ENCODE data around the gene POLH. TPM values are rescaled to one million over a fixed set of nuclear protein-coding genes. Genes with fewer than 3 reads are reported as not detected.
A peak's percentile ranks its signal among the peaks of the same experiment; 100 is the strongest.
"Not testable (repeated sequence)": the region's sequence is repeated elsewhere in the genome, so short reads cannot be mapped to it uniquely, and the experiment has no call there.

Gene POLH
- 10 to 100 TPM; 63.3 to 68.6 TPM for total RNA-seq

- DNase-seq = peak; percentile 92
- peak within 1 kb of the TSS; percentile 87 for H3K27ac Mint-ChIP-seq
- intact Hi-C loops (cut with micrococcal nuclease) = loop anchor here (2.0 to 10.0 kb wide), 6 partner anchors 53 to 801 kb away; partner anchors contain the start of genes ABCC10, GTPBP2, POLR1C and SRF
- no peaks in the 10 kb centered on the region for H3K9me3 Mint-ChIP-seq
- peaks cover 48% of the 10 kb centered on the region for H3K4me1 Mint-ChIP-seq (ENCODE audit: low read depth)
- peaks cover 41% of the 10 kb centered on the region for H3K36me3 Mint-ChIP-seq (ENCODE audit: low read depth)
- H3K27me3 Mint-ChIP-seq (ENCODE audit: low read depth) = no peaks in the 10 kb centered on the region
- CTCF ChIA-PET = interaction anchor here (0.6 to 1.3 kb wide), 3 partner anchors 33 to 680 kb away, joined by 3 to 6 read pairs (median 3); no protein-coding TSS in a partner anchor
- peak within 1 kb of the TSS; percentile 93 for H3K4me3 Mint-ChIP-seq
Observed at GRCh38 chr6:43575772-43576551, at the start of gene POLH, which contains the start of gene XPO5. POLH (plus strand) TSS chr6:43576185; CDS start chr6:43582320, 6,135 bp downstream. XPO5 (minus strand) TSS chr6:43576038; CDS start chr6:43575864, 174 bp downstream.

DNA sequence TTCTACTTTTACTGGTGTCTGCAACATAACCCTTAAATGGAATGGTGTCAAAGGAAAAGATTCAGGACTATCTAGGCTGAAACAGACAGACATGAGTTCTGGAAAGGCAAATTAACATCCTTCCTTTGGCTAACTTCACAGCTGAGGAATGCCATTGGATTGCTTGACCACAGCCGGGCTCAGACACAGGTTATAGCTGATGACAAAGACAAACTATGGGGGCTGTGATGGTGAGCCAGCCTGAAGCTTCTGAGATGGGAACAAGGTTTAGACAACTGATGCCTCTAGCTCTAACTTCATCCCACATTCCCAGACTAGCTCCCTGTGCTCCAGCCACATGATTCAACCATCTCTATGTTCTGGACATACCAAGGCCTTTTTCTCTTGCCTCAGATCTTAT lies 43.8 kb upstream of the POLH start:
- Mint-ChIP-seq H3K4me3 (no peak overlapping the region), H3K27ac (no peak overlapping the region), H3K27me3 (ENCODE audit: low read depth) (no peaks in the 10 kb centered on the region), H3K4me1 (ENCODE audit: low read depth) (no peaks in the 10 kb centered on the region), H3K9me3 (no peaks in the 10 kb centered on the region), H3K36me3 (ENCODE audit: low read depth) (peaks cover 38% of the 10 kb centered on the region)
- no peak for DNase-seq
- CTCF ChIA-PET = interaction anchor here (0.6 to 0.8 kb wide), 2 partner anchors 28 to 527 kb away, joined by 3 read pairs; no protein-coding TSS in a partner anchor
- intact Hi-C loops (cut with micrococcal nuclease) = no loop called here

- H3K4me1 Mint-ChIP-seq (ENCODE audit: low read depth); H3K9me3 Mint-ChIP-seq; intact Hi-C loops (cut with micrococcal nuclease); H3K27ac Mint-ChIP-seq; H3K27me3 Mint-ChIP-seq (ENCODE audit: low read depth); H3K4me3 Mint-ChIP-seq; DNase-seq: not testable (repeated sequence)
- peaks cover 37% of the 10 kb centered on the region for H3K36me3 Mint-ChIP-seq (ENCODE audit: low read depth)
- CTCF ChIA-PET = interaction anchor here (0.6 kb wide), 1 partner anchor 100 kb away, joined by 3 read pairs; no protein-coding TSS in a partner anchor
Observed at GRCh38 chr6:43538986-43539385, 37.0 kb upstream of the POLH start.

DNA sequence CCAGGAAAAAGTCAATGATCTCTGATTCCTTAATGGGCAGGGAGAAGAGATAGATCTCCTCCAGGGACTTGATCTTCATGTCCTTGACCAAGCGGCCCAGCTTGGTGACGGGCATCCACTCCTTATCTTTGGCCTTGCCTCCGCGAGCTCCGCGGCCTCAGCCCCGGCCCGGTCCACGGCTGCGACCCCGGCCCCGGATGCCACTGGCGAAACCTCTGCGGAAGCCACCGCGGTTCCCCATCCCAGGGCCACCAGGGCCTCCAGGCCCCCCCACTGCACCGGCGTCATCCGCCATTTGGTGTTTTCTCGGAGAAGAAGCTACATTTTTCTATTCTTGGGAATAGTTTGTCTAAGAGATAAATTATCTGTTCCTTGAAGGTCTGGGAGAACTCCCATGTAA lies 36.6 kb upstream of the POLH start:
- not testable (repeated sequence) for H3K27ac Mint-ChIP-seq, H3K9me3 Mint-ChIP-seq

DNA sequence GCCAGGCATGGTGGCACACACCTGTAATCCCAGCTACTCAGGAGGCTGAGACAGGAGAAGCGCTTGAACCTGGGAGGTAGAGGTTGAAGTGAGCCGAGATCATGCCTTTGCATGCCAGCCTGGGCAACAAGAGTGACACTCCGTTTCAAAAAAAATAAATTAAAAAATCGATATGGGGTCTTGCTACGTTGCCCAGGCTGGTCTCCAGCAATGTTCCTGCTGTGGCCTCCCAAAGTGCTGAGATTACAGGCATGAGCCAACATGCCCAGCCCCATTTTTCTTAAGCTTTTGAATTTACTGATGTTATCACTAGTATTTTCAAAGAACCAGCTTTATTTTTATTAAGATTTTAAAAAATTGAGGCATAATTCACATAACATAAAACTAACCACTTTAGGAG lies 35.5 kb upstream of the POLH start:
- H3K4me1 Mint-ChIP-seq (ENCODE audit: low read depth) = no peaks in the 10 kb centered on the region
- H3K9me3 Mint-ChIP-seq = no peaks in the 10 kb centered on the region
- peaks cover 44% of the 10 kb centered on the region for H3K36me3 Mint-ChIP-seq (ENCODE audit: low read depth)
- CTCF ChIA-PET = no interaction called here
- no peak for DNase-seq
- H3K27me3 Mint-ChIP-seq (ENCODE audit: low read depth) = no peaks in the 10 kb centered on the region
- intact Hi-C loops (cut with micrococcal nuclease) = no loop called here
- no peak overlapping the region for H3K27ac Mint-ChIP-seq
- no peak overlapping the region for H3K4me3 Mint-ChIP-seq

More for the DNA sequence above, 36.6 kb upstream of the POLH start:
- intact Hi-C loops (cut with micrococcal nuclease); DNase-seq; H3K4me3 Mint-ChIP-seq; H3K27me3 Mint-ChIP-seq (ENCODE audit: low read depth); H3K4me1 Mint-ChIP-seq (ENCODE audit: low read depth): not testable (repeated sequence)
- CTCF ChIA-PET = interaction anchor here (0.6 kb wide), 1 partner anchor 100 kb away, joined by 3 read pairs; no protein-coding TSS in a partner anchor
- peaks cover 38% of the 10 kb centered on the region for H3K36me3 Mint-ChIP-seq (ENCODE audit: low read depth)

GRCh38 chr6:43541774-43542471 lies 34.1 kb upstream of the POLH start:
- H3K27ac Mint-ChIP-seq = no peak overlapping the region
- no peak overlapping the region for H3K4me3 Mint-ChIP-seq
- no peaks in the 10 kb centered on the region for H3K9me3 Mint-ChIP-seq
- no peaks in the 10 kb centered on the region for H3K4me1 Mint-ChIP-seq (ENCODE audit: low read depth)
- H3K27me3 Mint-ChIP-seq (ENCODE audit: low read depth) = no peaks in the 10 kb centered on the region
- intact Hi-C loops (cut with micrococcal nuclease) = no loop called here
- DNase-seq = no peak
- peaks cover 51% of the 10 kb centered on the region for H3K36me3 Mint-ChIP-seq (ENCODE audit: low read depth)
- CTCF ChIA-PET = interaction anchor here (1.0 kb wide), 1 partner anchor 14 kb away, joined by 4 read pairs; no protein-coding TSS in a partner anchor

GRCh38 chr6:43544461-43544860 lies 31.5 kb upstream of the POLH start:
- no peak overlapping the region for H3K27ac Mint-ChIP-seq
- H3K4me1 Mint-ChIP-seq (ENCODE audit: low read depth) = no peaks in the 10 kb centered on the region
- DNase-seq = no peak
- H3K36me3 Mint-ChIP-seq (ENCODE audit: low read depth) = peaks cover 52% of the 10 kb centered on the region
- intact Hi-C loops (cut with micrococcal nuclease) = no loop called here
- H3K4me3 Mint-ChIP-seq = no peak overlapping the region
- H3K9me3 Mint-ChIP-seq = no peaks in the 10 kb centered on the region
- H3K27me3 Mint-ChIP-seq (ENCODE audit: low read depth) = no peaks in the 10 kb centered on the region
- CTCF ChIA-PET = interaction anchor here (0.5 kb wide), 1 partner anchor 590 kb away, joined by 3 read pairs; no protein-coding TSS in a partner anchor

DNA sequence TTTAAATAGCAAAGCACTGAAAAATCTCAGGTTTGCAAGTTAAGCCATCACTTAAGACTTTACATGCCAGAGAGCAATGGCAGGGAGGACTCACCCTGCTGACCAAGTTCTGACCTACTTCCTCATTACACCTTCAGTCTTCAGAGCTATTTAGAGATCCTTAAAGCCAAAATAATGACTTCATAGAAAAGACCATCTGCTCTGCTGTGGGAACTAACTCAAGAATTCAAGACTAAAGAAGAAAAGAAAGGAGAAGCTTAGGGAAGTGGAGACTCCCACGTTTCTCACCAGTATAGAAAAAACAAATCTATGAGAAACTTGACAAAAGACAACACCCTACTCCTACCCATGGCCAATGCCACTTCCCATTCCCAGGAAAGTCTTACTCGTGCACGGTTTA lies 28.8 kb upstream of the POLH start:
- CTCF ChIA-PET = interaction anchor here (1.0 to 2.7 kb wide), 3 partner anchors 23 to 61 kb away, joined by 5 to 8 read pairs (median 5); no protein-coding TSS in a partner anchor
- Mint-ChIP-seq H3K27ac (no peak overlapping the region), H3K4me1 (ENCODE audit: low read depth) (no peaks in the 10 kb centered on the region), H3K27me3 (ENCODE audit: low read depth) (no peaks in the 10 kb centered on the region), H3K36me3 (ENCODE audit: low read depth) (peaks cover 53% of the 10 kb centered on the region), H3K9me3 (no peaks in the 10 kb centered on the region), H3K4me3 (no peak overlapping the region)
- intact Hi-C loops (cut with micrococcal nuclease) = no loop called here
- DNase-seq = no peak

DNA sequence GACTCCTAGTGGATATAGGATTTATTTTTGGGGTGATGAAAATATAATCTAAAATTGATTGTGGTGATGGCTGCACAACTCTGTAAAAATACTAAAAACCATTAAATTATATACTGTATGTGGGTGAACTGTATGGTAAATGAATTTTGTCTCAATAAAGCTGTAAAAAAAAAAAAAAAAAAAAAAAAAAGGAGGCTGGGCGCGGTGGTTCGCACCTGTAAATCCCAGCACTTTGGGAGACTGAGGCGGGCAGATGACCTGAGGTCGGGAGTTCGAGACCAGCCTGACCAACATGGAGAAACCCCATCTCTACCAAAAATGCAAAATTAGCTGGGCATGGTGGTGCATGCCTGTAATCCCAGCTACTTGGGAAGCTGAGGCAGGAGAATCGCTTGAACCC lies 18.4 kb upstream of the POLH start:
- intact Hi-C loops (cut with micrococcal nuclease); DNase-seq; H3K9me3 Mint-ChIP-seq; H3K27me3 Mint-ChIP-seq (ENCODE audit: low read depth); H3K4me1 Mint-ChIP-seq (ENCODE audit: low read depth); H3K27ac Mint-ChIP-seq; CTCF ChIA-PET; H3K4me3 Mint-ChIP-seq: not testable (repeated sequence)
- peaks cover 66% of the 10 kb centered on the region for H3K36me3 Mint-ChIP-seq (ENCODE audit: low read depth)

- no peak for DNase-seq
- H3K4me3 Mint-ChIP-seq = no peak overlapping the region
- H3K9me3 Mint-ChIP-seq = no peaks in the 10 kb centered on the region
- no peaks in the 10 kb centered on the region for H3K4me1 Mint-ChIP-seq (ENCODE audit: low read depth)
- no peaks in the 10 kb centered on the region for H3K27me3 Mint-ChIP-seq (ENCODE audit: low read depth)
- CTCF ChIA-PET = interaction anchor here (0.7 to 1.3 kb wide), 2 partner anchors 9 to 12 kb away, joined by 3 read pairs; no protein-coding TSS in a partner anchor
- peaks cover 56% of the 10 kb centered on the region for H3K36me3 Mint-ChIP-seq (ENCODE audit: low read depth)
- no peak overlapping the region for H3K27ac Mint-ChIP-seq
- intact Hi-C loops (cut with micrococcal nuclease) = no loop called here
Observed at GRCh38 chr6:43559328-43559727, 16.7 kb upstream of the POLH start.

GRCh38 chr6:43570876-43571441 lies 5.0 kb upstream of the POLH start:
- H3K27me3 Mint-ChIP-seq (ENCODE audit: low read depth) = no peaks in the 10 kb centered on the region
- no peak overlapping the region for H3K4me3 Mint-ChIP-seq
- peak overlapping the region; percentile 89 for H3K27ac Mint-ChIP-seq
- peaks cover 52% of the 10 kb centered on the region for H3K36me3 Mint-ChIP-seq (ENCODE audit: low read depth)
- CTCF ChIA-PET = interaction anchor here (0.6 to 1.8 kb wide), 7 partner anchors 12 to 134 kb away, joined by 3 to 5 read pairs (median 4); no protein-coding TSS in a partner anchor
- no peaks in the 10 kb centered on the region for H3K9me3 Mint-ChIP-seq
- peaks cover 36% of the 10 kb centered on the region for H3K4me1 Mint-ChIP-seq (ENCODE audit: low read depth)
- DNase-seq = peak; percentile 34
- intact Hi-C loops (cut with micrococcal nuclease) = loop anchor here (1.0 to 10.0 kb wide), 4 partner anchors 58 to 796 kb away; partner anchors contain the start of genes CNPY3 and GTPBP2

DNA sequence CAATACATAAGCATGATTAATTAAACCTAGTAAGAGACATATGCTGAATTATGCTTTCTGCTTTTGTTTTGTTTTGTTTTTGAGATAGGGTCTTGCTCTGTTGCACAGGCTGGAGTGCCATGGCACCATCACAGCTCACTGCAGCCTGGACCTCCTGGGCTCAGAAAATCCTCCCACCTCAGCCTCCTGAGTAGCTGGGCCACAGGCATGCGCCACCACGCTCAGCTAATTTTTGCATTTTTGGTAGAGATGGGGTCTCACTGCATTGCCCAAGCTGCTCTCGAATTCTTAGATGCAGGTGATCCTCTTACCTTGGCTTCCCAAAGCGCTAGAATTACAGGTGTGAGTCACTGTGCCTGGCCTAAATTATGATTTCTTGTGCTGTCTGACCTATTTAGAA lies 4.0 kb upstream of the POLH start:
- Mint-ChIP-seq H3K4me1 (ENCODE audit: low read depth) (peaks cover 36% of the 10 kb centered on the region), H3K27ac (peak overlapping the region; percentile 89), H3K4me3 (no peak overlapping the region), H3K9me3 (no peaks in the 10 kb centered on the region), H3K27me3 (ENCODE audit: low read depth) (no peaks in the 10 kb centered on the region), H3K36me3 (ENCODE audit: low read depth) (peaks cover 46% of the 10 kb centered on the region)
- no peak for DNase-seq
- intact Hi-C loops (cut with micrococcal nuclease) = loop anchor here (10.0 kb wide), 1 partner anchor 797 kb away; no protein-coding TSS in a partner anchor
- CTCF ChIA-PET = interaction anchor here (0.6 to 1.1 kb wide), 2 partner anchors 36 to 92 kb away, joined by 3 read pairs; no protein-coding TSS in a partner anchor
